Measurements from ENCODE around the gene SYVN1.
"Not testable (repeated sequence)": the region's sequence is repeated elsewhere in the genome, so short reads cannot be mapped to it uniquely, and the experiment has no call there.

The SYVN1 gene

DNA sequence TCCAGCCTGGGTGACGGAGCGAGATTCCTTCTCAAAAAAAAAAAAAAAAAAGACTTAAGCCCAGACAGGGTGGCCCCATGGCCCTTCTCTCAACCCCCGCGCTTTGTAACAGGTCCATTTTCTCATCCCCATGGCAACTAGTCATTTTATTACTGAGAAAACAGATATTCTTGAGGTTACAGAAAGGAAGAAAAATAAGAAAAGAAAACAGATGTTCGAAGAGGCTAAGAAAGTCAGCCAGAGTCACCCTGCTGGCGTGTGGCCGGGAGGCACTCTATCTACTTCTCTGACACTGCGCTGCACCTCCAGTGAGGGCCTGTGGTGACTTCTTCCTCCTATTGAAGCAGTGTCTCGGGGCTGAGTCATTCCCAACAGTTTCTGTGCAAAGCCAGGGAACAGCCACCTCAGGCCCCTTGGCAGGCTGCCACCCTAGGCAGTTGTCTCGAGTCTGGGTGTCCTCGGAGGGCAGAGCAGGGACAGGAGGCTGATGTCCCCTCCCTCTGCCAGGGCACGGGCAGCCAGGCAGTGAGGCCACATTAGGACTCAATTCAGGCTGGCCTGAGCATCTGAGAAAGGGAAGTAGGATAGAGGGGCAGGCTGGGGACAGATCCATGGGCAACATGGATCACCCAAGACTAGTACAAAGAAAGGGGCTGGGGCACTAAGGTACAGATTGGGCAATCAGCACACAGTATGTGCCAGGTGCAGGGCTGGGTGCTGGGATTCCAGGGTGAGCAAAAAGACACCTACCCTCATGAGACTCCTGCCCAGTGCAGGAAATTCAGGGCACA, 16.4 kb upstream of the SYVN1 start:
- peak; percentile 92 to 93 (median 93) for DNase-seq

GRCh38 chr11:65150131-65150508, 15.8 kb upstream of the SYVN1 start:
- DNase-seq: not testable (repeated sequence)

DNA sequence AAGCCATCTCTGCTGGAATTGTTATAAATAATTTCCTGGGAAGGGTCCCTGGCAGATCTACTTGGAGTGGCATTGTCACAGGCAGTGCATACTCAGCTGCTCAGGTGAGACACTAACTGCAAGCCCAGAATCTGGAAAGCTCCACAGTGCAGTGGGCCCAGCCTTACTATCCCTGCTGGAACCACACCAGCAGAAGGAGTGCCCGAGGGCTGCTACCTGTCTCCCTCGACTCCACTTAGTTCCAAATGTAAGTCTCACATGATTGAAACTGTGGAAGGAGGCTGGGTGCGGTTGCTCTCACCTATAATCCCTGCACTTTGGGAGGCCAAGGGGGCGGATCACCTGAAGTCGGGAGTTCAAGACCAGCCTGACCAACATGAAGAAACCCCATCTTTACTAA, 14.3 kb upstream of the SYVN1 start:
- no peak for DNase-seq

DNA sequence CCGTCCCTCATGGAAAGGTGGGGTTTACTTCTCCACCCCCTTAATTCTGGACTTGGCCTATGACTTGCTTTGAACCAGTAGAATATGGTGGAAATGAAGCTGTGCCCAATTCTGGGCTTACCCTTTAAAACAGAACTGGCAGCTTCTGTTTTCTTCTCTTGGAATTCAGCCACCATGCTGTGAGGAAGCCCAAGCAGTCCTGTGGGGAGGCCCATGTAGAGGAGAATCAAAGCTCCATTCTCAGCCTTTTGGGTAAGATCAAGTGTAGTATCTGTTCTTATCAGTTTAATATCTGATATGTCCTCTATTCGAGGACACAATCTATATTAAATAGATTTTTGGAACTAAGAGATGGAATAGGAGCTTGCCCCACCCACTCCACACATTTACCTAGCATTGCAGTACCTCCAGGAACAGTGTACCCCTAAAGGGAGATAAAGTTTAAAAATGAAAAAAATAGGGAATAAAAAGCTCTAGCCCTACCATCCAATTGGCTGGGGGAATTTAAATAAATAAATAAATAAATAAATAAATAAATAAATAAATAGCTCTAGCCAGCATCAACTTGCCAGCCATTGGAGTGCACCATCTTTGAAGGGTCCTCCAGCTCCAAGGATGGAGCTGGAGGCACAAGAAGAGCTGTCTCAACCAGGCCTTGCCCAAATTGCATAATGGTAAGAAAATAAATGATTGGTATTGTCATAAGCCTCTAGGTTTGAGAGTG, 13.2 kb upstream of the SYVN1 start:
- DNase-seq: no peak

- no peak for DNase-seq
These were observed 7.7 kb upstream of the SYVN1 start for GRCh38 chr11:65141896-65142494.

DNA sequence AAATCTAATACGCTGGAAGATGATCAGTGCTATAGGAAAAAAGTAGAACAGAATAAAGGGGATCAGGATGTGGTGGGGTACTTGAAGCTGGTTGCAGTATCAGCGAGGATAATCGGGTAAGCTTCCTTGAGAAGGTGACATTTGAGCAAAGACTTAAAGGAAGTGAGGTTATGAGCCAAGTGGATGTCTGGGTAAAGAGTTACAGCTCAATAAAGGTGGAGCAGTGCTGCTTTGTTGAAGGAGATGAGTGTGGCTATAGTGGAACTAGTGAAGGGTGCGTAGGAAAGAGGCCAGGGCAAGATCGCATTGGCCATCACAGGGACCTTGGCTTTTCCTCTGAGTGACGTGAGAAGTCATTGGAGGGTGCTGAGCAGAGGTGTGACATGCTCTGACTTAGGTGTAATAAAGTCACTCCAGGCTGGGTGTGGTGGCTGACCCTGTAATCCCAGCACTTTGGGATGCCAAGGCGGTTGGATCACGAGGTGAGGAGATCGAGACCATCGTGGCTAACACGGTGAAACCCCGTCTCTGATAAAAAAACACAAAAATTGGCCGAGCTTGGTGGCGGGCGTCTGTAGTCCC, 2.3 kb upstream of the SYVN1 start:
- no peak for DNase-seq

- DNase-seq: no peak
These were observed 1.4 kb upstream of the SYVN1 start for GRCh38 chr11:65135633-65136145.

DNA sequence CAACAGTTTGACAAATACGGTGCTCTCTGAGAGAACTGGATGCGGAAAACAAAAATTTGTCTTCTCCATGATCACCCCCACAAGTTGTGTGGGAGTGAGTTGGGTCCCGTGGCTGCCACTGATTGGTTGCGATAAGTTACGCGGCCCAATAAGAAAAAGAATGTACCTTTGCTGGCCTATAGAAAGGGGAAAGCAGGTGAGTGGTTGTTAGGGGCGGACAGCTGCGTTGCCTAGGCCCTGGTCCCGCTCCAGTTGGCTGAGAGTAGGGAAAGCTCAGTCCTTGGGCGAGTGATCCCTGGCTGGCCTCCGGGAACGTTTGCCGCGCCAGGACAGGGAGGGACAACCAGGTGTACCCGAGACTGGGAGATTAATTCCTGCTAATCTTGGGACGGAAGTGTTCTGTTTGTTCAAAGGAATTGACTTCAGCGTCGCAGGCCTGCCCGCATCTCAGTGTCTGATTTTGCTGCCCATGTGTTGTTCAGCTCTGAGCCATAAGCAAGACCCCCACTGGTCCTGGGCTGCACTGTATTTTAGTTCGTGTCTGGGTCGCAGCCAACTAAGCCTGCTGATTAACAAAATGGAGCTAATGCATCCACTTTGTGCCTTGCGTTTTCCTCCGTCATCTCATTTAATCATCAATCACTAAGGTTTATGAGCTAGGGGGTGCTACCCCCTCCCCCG, 773 bp upstream of the SYVN1 start:
- peak; percentile 89 to 93 (median 90) for DNase-seq

DNA sequence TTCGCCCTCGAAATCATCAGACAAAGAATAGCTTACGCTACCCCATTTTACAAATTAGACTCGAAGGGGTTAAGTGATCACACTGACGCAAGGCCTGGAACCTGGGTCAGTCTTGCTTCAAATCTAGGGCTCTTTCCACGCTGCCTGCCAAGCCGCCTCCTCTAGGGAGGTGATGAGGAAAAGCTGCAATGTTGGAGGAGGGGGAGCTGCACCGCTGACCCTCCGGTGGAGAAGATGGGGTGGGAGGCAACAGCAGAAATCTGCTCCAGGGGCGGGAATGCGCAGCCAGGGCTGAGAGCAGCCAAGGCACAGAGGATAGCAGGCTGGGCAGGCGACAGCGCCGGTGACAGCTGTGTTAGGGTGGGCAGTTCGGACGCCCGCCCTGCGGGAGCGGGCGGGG, 595 bp downstream of the SYVN1 start:
- peak in 1 of 3 donors; percentile 14 for DNase-seq

DNA sequence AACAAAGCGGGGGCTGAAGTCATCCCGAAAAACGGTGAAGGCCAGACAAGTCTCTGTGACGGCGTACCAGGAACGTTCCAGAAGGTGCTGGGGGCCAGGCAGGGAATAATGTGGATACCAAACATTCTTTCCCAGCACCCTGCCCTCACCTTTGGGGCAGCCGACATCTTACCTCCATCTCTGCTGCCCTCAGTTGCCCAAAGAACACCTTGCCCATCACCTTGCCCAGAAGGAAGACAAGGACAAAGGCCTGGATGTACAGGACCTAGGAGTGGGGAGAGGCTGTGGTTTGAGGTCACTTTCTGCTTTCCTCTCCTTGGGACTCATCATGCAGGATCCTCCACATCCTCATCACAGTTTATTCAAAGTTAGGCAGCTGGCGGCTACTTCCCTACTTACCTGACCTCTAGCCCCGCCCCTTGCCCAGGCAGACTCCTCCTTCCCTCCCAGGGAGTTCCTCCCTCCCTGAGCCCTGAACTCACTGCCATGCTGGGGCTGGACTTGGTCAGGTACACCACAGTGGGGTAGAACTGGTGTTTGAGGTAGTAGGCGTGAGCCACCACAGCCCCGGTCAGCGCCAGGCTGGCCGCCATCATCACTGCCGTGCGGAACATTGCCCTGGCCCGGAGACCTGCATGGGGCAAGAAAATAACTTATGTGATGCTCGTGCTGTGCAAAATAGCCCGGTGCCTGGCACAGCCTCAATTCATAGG, 1.2 kb downstream of the SYVN1 start:
- peak; percentile 39 to 65 (median 44) for DNase-seq

- DNase-seq: no peak
These were observed 1.9 kb downstream of the SYVN1 start for GRCh38 chr11:65132238-65132987.

- no peak for DNase-seq
These were observed 2.5 kb downstream of the SYVN1 start for GRCh38 chr11:65131895-65132237.

DNA sequence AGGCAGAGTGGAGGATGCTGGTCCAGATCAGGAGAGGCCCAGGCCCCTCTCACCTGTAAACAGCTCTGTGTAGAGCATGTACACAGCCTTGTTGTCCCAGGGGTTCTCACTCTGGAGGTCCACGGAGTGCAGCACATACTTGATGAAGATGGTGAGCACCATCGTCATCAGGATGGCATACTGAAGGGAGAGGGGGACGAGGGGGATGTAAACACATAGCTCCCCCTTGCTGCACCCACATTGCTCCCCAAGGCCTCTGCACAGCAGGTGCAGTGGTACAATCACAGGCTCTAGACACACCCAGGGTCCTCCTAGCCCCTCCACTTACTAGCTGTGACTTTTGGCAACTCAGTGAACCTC, 2.9 kb downstream of the SYVN1 start:
- DNase-seq: no peak

GRCh38 chr11:65130631-65131416, 3.5 kb downstream of the SYVN1 start:
- DNase-seq: no peak

DNA sequence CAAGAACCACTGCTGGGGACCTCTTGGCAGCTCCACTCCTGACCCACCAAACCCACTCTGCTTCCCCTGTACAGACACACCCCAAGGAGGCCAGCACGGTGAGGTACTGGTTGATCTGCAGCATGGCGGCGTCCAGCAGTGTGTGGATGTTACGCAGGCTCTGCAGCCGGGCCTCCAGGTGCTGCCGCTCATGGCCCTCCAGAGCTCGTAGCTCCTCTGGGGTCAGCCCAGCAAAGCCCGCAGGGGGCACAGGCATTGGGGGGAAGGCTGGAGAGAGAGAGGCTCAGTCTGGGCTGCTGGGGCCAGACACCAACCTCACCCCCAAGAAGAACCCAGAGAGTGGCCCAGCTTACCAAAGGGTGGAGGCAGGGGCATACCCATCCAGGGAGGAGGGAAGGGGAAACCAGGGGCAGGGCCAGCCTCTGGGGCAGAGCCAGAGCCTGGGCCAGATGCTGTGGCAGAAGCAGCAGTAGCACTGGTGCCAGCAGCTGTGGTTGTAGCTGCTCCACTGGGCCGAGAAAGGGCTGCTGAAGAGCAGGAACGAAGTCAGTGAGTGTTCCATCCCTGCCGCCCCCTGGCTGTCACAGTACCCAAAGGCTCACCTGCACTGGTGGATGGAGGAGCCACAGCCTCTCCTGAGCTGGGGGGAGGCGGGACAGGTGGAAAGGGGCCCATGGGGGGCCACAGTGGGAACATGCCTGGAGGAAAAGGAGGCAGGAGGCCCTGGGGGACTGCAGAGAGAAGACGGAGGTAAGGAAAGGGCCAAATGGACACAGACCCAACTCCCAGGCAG, 4.5 kb downstream of the SYVN1 start:
- no peak for DNase-seq

DNA sequence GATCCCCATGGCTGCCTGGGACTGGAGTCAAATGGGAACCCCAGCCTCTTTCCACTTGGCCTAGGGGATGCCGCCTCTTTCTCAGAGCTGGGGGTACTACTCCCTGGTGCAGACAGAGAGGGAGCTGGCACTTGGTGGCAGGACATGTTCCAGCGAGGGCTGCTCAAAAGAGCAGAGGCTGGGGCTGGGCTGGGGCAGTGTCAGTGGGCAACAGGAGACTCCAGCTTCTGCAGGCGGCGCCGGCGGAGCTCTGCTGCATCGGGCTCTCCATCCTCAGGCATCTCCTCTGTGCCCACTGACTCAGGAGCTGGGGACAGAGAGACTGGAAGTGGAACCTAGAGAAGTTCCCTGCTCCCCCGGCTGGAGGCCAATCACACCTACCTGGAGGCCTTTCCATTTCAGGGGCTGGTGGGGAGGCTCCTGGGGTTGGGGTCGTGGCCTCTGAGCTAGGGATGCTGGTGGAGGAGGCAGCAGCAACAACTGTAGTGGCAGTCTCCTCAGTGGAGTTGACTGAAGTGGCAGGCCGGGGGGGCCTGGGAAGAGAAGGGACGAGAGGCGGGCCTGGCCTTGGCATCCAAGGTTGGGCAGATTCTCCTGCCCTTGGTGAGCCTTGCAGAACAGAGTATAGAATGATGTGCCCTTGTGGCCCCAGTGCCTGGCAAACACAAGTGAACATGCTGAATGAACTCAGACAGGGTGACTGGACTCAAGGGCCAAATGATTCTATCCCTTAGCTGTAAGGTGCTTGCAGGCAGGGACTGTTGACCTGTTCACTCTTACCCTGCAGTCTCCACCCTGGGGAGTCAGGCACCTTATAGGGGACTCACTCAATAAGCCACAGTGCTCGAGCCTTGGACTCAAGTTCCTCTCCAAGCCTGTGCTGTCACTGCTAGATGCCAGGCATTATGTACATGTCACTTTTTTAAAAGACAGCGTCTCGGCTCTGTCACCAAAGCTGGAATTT, 5.9 kb downstream of the SYVN1 start:
- no peak for DNase-seq

- no peak for DNase-seq
These were observed 6.7 kb downstream of the SYVN1 start for GRCh38 chr11:65127473-65128181.

Measured in suppressor macrophage treated with lipopolysaccharide for 1 hour (primary cell).